Hindlimb muscle (tissue), 1 donor: Measurements from ENCODE around the gene GIPC3. TPM values are rescaled to one million over a fixed set of nuclear protein-coding genes. Genes with fewer than 3 reads are reported as not detected.

Source experiments
- DNase-seq: peaks from one replicate; pipeline ENCODE4 v3.0.0-alpha.2; 2013
- polyA plus RNA-seq: library from polyadenylated mRNA; unstranded; fragments of 120-200 nt; gene quantifications from one replicate; pipeline ENCODE4 v1.2.1, GENCODE V29; 2013; ENCODE audit not compliant: insufficient read length

GIPC3 gene
- polyA plus RNA-seq, 1 donor = 2.1 TPM

DNA sequence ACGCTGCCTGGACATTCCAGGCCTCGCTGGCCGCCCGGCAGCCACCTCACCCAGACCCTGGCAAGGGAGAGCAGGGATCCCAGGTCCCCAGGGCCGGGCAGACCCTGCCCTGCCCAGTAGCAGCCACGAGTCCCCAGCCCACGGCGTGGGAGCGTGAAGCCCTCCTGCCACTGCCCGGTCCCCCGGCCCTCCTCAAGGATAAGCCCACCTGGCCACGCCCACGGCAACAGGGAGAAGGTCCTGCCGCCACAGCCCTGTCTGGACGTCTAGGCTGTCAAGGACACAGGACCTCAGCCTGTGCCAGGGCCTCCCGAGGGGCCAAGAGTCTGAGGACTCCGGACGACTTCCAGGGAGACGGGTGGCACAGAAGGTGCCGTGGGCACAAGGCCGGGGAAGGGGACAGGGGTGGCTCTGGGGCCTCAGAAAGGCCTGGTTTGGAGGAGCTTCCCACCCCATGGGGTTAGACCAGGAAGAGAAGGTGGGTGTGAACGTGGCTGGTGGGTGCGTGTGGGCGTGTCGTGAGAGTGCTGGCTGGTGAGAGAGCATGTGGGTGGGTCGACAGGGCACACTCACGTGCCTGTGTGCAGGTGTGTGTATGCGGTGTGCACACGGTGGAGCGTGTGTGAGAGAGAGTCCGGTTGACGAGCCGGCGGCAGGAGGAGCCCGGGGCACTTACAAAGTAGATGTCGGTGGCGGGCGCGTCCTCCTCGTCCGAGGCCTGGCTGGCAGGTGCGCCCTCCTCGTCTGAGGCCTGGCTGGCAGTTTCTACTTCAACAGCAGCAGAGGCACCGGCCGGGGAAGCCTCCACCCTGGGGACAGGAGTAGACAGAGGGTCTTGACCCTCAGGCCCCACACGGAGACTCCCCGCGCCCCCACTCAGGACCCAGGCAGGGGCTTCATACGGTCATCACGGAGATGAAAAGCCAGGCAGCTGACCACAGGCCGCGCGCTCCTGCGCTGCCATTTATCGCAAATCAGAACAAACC is 53.2 kb downstream of the GIPC3 start:
- DNase-seq = no peak

- no peak for DNase-seq
Observed at GRCh38 chr19:3639479-3639878, 54.2 kb downstream of the GIPC3 start.

DNA sequence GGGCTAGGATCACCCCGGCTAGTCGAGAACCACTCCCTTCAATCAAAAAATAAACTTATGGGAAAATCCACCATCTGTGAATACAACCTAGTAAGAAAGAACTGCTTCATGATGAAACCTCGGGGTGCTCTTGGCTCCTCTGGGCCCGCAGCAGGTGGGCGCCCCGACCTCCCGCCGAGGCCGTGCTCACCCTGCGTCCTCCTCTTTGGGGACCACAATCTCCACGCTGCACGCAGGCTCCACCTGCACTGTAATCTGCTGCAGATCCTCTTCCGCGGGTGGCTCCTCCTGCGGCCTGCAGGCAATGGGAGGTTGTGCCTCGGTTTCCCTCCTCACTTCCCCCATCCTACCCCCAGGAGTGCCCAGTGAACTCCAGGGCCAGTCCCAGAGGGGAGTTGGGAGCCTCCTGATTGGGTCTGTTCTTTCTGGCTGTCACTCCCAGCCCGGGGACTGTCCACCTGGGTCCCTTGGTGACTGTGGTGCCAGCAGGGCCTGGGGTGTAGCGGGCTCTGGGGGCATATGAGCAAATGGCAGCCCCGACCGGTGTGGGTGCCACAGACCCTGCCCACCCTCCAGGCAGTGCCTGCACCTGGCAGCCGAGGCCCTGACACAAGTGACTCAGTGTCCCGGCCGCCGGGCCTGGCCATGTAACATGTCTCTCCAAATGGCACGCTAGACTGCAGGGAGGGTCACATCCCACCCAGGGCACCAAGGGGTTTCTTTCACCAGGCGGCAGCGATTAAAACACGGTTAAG is 56.4 kb downstream of the GIPC3 start:
- DNase-seq = no peak

- no peak for DNase-seq
Observed at GRCh38 chr19:3642296-3642695, 57.0 kb downstream of the GIPC3 start.

Other genes starting within 250 kb of the GIPC3 start
- 51.4 TPM for gene NFIC, start 218.9 kb upstream of the GIPC3 start, polyA plus RNA-seq
- gene SMIM24, start 105.0 kb upstream of the GIPC3 start, polyA plus RNA-seq = not detected
- not detected for gene SMIM44, start 102.0 kb upstream of the GIPC3 start, polyA plus RNA-seq
- 10.3 TPM for gene DOHH, start 84.8 kb upstream of the GIPC3 start, polyA plus RNA-seq
- 38.9 TPM for gene FZR1, start 79.2 kb upstream of the GIPC3 start, polyA plus RNA-seq
- 3.5 TPM for gene TEKTIP1, start 46.3 kb upstream of the GIPC3 start, polyA plus RNA-seq
- 31.0 TPM for gene MFSD12, start 27.9 kb upstream of the GIPC3 start, polyA plus RNA-seq
- gene HMG20B, start 12.5 kb upstream of the GIPC3 start, polyA plus RNA-seq = 36.5 TPM
- gene TBXA2R, start 21.4 kb downstream of the GIPC3 start, polyA plus RNA-seq = 3.4 TPM
- 25.3 TPM for gene CACTIN, start 41.3 kb downstream of the GIPC3 start, polyA plus RNA-seq
- gene PIP5K1C, start 115.0 kb downstream of the GIPC3 start, polyA plus RNA-seq = 22.4 TPM
- gene TJP3, start 122.9 kb downstream of the GIPC3 start, polyA plus RNA-seq = not detected
- gene APBA3, start 176.2 kb downstream of the GIPC3 start, polyA plus RNA-seq = 20.4 TPM
- 27.5 TPM for gene MRPL54, start 177.2 kb downstream of the GIPC3 start, polyA plus RNA-seq
- gene RAX2, start 186.8 kb downstream of the GIPC3 start, polyA plus RNA-seq = not detected
- 2.7 TPM for gene MATK, start 200.9 kb downstream of the GIPC3 start, polyA plus RNA-seq